HL-60/S4 treated with phorbol 12-myristate 13-acetate at 8.2 ng/mL for 4 days and 3 days (cell line): Measurements from ENCODE around the gene SCN10A.

Experiments
- in situ Hi-C: fragments of 300-500 bp; cut with MboI; formaldehyde crosslinking; loops from 2 replicates; pipeline ENCODE4 v1.15.0; 2022; ENCODE audit warnings: low sequenced_read_pairs

SCN10A gene

GRCh38 chr3:38782148-38782547, 33.9 kb downstream of the SCN10A start:
- in situ Hi-C loops, result no loop called here

GRCh38 chr3:38773528-38773927, 42.5 kb downstream of the SCN10A start:
- in situ Hi-C loops, result no loop called here

GRCh38 chr3:38763569-38763968, 52.4 kb downstream of the SCN10A start:
- in situ Hi-C loops, result no loop called here

GRCh38 chr3:38758557-38758956, 57.5 kb downstream of the SCN10A start:
- in situ Hi-C loops, result no loop called here

DNA sequence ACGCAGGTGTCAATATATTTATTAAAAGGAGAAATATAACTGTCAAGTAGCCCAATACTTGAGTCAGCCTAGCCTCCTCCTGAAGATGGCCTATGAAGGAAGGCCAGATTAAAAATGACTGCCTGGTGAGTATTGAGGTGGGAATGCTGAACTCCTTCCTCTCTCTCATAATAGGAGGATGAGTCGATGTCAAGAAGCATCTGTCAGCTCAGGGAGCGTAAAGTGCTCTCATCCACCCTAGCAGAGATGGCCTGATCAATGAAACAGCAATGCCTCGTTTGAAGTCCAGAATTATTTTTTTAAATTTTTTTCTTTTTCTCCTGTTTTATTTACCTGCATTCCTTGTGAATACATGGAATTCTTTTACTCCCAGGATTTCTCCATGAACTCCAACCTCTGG, 58.3 kb downstream of the SCN10A start:
- in situ Hi-C loops, result no loop called here

DNA sequence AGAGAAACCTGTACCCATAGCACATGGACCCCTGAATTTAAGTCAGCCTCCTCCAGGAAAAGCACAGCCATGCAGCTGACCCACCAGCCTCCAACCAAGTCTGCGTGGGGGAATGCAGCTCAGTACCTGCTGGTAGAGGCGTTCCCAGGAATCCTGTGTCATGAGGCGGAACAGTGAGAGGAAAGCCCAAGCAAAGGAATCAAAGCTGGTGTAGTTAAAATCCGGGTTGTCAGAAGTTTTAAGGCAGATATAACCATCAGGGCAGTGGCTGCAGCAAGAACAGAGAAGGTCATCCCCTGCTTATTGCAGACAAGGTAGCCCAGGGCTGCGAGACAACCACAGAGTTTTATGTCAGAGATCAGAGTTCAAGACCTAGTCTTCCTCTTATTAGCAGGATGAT, 59.1 kb downstream of the SCN10A start:
- in situ Hi-C loops, result no loop called here

DNA sequence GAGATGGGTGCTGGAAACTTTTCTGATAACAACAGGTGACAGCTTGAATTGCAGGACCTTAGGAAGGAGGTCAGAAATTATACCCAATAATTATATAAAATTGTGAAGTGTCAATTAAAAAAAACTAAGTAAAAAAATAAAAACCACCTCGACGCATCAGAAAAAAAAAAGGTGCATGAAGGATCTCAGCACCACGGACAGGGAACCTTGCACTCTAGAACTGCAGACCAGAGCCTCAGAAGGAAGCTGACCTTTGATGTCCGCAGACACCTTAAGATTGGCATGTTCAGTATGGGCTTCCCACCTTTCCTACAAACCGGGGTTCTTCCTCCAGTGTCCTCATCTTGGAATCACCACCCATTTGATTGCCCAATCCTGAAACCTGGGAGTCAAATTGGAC, 60.9 kb downstream of the SCN10A start:
- in situ Hi-C loops, result no loop called here

DNA sequence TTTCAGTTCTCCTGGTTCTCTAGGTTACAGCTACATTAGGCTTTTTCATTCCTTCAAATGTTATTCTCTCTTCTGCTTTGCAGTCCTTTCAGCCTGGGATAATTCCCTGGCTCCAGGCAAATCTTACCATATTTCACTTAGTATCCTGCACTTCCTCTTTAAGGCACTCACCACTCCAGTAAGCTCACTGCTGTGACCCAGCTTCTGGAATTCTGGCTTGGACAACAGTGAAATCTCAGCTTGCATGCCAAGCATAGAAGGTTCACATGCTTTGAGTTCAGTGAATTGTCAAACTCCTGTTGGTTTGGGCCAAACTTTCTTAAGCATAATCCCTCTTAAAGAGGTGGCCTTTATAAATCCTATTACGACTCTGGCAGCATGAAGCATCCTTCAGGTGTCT, 69.4 kb downstream of the SCN10A start:
- in situ Hi-C loops, result no loop called here

DNA sequence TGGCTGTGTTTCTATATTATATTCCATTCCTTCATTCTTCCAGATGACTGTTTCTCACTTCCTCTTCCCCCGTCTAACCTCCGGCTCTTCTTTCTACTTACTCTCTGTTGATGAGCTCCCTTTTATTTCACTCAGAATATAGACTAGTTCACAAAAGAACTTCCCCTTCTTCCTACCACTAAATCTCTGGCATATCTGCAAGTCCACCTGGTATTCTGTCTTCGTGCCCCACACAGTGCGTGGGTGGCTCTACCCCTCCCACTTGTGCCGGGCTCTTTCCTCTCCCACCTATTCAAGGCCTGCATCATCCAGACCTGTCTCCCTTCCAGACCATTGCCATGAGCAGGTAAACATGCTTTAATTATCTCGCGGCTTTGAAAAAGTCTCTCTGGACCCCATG, 73.0 kb downstream of the SCN10A start:
- in situ Hi-C loops, result no loop called here

DNA sequence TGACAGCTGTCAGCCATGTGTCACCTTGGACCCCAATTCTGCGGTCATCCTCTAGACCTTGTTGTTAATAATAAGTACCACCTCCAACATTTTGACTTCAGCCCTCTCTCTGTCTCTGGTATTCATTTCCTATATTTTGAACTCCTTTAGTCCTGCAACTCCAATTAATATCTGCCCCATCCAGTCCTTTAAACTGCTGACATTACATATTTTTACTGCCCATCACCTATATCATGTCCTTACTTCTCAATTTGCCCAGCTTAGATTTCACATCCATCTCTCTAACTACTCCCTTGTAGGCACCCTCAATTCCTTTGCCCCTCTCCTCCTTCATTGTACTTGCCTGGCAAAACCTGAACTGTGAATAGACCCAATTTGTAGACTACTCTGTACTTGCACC, 73.5 kb downstream of the SCN10A start:
- in situ Hi-C loops, result no loop called here

DNA sequence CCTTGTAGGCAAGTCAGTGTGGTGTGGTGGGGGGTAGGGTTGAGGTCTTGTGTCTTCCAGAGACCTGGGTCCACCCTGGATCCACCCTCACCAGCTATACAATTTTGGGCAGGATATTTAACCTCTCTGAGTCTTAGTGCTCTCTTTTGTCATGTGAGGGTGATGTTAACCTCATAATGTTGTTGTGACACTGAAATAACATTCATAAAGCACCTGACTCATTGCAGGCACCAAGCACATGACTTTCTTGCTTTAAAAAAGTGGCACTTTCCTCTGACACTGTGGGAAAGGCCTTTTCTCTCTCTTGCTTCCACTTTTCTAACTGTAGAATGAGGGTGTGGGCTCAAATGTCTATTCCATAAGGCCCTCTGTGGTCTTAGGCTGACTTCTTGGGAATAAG, 75.5 kb downstream of the SCN10A start:
- in situ Hi-C loops, result no loop called here

DNA sequence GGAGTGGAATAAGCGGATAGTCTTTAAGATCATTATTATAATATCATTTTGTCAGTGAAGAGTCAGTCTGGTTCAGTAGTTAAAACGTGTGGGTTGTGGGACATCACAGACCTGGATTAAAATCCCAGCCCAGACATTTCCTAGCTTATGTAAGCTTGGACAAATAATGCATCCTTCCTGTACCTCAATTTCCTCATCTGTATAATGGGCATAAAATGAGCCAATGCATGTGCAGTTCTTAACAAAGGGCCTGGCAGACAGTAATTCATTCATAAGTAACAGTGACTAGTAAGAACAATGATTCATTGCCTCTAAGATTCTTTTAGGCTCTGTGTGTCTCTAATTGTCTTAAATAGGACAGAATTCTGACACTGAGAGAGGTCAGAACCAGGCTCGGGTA, 76.1 kb downstream of the SCN10A start:
- in situ Hi-C loops, result no loop called here

GRCh38 chr3:38739396-38739689, 76.7 kb downstream of the SCN10A start:
- in situ Hi-C loops, result no loop called here

- in situ Hi-C loops, result no loop called here
Measured at GRCh38 chr3:38738630-38739395, 77.2 kb downstream of the SCN10A start.

DNA sequence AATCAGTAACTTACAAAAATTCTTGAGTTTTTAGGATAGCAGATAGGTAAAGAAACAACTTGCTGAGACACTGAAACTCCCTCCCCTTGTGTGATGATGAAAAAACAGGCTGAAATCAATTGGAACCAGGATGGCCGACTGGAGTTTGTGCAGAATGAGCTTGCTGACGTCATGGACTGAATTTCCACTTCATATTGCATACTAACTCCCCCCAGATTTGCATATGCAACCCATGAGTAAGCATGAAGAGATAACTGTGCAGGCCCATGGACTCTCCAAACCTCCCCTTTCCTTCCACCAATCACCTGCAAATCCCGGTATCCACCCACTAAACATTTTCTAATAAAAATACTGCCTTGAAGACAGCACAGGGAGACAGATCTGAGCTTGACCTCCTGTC, 84.5 kb downstream of the SCN10A start:
- in situ Hi-C loops, result no loop called here

- in situ Hi-C loops, result no loop called here
Measured at GRCh38 chr3:38730281-38730680, 85.7 kb downstream of the SCN10A start.

DNA sequence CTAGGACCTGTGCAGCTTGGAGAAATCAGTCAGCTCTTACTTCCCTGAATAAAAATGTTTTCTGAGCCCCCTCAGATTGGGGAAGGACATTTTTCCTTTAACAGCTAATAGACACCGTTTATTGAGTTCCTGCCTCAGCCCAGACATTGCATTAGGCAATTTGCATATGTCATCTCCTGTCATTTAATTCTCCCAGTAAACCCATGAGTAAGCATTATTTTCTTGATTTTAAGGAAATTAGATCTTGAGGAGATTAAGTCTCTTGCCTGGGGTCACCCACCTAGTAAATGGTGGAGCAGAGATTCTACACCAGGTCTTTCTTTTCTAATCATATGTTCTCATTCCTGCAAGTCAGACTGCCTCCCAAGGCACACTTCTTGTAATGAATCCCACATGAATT, 88.0 kb downstream of the SCN10A start:
- in situ Hi-C loops, result no loop called here

- in situ Hi-C loops, result no loop called here
Measured at GRCh38 chr3:38726751-38727150, 89.3 kb downstream of the SCN10A start.

GRCh38 chr3:38725726-38726419, 90.1 kb downstream of the SCN10A start:
- in situ Hi-C loops, result no loop called here

DNA sequence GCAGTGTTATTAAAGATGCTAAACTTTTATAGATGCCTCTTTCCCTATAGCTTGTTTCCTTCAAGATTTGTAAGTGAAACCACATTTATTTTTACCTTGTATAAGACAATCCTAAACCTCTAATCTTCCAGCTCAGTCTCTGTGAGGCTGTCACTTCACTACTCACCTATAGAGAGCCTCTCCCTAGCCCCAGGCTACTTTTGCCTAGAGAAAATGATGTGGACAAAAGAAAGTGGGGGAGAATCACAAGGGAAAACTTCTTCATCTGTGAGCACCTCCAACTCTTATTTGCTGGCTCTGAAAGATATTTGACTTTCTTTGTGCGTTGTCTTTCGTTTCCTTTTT, 91.7 kb downstream of the SCN10A start:
- in situ Hi-C loops, result no loop called here

GRCh38 chr3:38723569-38724391, 92.2 kb downstream of the SCN10A start:
- in situ Hi-C loops, result no loop called here
